SW 1271 (cell line): Measurements from ENCODE around the gene CLPX.
"Not testable (repeated sequence)": the region's sequence is repeated elsewhere in the genome, so short reads cannot be mapped to it uniquely, and the experiment has no call there.

ENCODE experiments used
- DNase-seq, 2 experiments: peaks; one replicate each; lab custom pipeline; 2025; lab: John Stamatoyannopoulos, UW

The CLPX gene

GRCh38 chr15:65204931-65205660 lies 20.0 kb upstream of the CLPX start:
- DNase-seq, result no peak

DNA sequence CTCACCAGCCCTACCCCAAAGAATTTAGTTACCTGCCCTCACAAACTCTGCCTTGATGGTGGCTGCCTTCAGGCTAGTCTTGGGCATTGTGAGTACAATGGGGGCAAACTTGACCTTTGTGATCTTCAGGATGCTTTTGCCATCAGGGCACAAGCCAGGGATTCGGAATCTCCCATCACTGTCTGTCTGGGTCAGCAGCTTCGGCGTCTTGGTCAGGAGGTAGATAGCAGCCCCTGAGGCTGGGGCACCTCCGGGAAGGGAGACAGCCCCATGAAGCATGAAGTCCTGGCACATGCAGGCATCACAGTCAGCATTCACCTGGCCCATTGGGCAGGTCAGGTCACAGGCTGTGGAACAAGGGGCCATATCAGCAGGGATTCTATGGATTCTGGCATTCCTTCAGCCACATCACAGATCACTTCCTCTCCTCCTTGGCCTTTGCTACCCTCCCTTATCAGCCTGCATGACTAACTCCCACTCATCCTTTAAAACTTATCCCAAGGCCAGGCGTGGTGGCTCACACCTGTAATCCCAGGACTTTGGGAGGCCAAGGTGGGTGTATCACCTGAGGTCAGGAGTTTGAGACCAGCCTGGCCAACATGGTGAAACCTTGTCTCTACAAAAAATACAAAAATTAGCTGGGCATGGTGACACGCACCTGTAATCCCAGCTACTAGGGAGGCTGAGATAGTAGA lies 19.2 kb upstream of the CLPX start:
- no peak for DNase-seq

- no peak for DNase-seq
These were observed 16.8 kb upstream of the CLPX start for GRCh38 chr15:65201918-65202317.

GRCh38 chr15:65198571-65198970 lies 13.4 kb upstream of the CLPX start:
- DNase-seq, result no peak

DNA sequence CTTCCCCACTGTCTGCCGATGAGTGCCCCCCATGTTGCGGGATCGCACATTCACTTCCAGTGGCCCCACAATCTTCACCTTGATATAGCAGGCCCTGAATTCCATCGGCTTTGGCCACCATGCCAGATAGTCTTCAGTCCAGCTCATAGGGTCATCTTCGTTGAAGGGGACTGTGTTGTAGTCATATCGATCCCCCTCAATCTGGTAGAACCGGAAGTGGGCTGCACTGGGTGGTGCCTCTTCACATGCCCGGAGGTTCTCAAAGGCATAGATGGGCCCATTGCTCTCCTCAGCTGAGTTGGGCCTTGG lies 12.1 kb upstream of the CLPX start:
- no peak for DNase-seq

- DNase-seq, result no peak
These were observed 11.6 kb upstream of the CLPX start for GRCh38 chr15:65196637-65197336.

DNA sequence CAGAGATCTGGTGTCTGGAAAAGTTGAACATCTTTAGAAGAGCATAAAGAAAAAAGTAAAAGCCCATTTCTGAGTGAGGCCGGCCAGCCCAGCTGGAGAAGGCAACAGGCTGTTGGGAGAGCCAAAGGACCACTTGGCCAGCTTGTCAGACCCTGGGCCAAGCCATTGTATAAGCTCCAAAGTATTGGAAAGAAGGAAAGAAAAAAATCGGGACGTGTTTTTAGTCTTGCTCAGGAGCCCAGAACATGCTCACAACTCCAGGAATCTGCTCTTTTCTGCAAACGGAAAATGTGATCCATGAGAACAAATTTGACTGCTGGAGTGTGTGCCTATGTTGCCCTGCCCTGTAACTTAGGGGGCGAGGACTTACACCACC lies 10.4 kb upstream of the CLPX start:
- DNase-seq, result no peak

- DNase-seq, result no peak
These were observed 9.8 kb upstream of the CLPX start for GRCh38 chr15:65194826-65195547.

GRCh38 chr15:65192016-65192415 lies 6.9 kb upstream of the CLPX start:
- DNase-seq, result no peak

DNA sequence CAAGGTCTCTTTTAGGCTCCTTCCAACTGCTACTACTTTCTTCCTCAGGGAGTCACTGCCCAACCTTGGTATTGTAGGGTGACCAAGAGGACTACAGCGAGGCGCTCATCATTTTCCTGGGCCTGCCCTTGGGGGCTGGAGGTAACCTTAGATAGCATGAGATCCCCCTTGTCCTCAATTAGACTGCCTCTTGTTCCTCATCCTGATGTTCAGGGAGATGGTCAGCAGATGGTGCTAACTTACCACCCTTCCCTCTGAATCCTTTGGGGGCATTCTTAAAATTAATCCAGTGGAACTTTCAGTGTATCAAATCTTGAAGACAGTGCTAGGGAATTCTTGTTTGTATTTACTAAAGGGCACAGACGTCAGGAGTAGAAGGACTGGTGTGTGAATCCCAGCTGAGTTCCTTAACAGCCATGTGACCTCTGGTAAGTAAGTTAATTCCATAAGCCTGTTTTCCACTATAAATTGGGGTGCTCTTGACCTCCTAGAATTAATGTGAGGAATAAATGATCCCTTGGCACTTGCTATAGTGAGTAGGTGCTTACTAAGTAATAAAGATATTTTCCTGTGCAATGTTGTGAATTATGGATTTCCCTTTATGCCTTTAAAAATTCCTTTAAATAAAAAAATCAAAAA lies 4.1 kb upstream of the CLPX start:
- peak in 1 of 2 experiments; percentile 56 for DNase-seq

DNA sequence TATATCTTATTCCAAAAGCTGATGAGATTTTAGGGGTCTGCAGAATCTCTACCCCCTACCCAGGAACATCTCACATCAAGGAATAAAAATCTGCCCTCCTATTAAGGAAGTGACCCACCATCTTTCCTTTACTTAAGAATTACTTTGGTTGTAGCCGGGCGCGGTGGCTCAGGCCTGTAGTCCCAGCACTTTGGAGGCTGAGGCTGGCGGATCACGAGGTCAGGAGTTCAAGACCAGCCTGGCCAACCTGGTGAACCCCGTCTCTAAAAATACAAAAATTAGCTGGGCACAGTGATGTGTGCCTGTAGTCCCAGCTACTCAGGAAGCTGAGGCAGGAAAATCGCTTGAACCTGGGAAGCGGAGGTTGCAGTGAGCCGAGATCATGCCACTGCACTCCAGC lies 3.3 kb upstream of the CLPX start:
- DNase-seq, result not testable (repeated sequence)

DNA sequence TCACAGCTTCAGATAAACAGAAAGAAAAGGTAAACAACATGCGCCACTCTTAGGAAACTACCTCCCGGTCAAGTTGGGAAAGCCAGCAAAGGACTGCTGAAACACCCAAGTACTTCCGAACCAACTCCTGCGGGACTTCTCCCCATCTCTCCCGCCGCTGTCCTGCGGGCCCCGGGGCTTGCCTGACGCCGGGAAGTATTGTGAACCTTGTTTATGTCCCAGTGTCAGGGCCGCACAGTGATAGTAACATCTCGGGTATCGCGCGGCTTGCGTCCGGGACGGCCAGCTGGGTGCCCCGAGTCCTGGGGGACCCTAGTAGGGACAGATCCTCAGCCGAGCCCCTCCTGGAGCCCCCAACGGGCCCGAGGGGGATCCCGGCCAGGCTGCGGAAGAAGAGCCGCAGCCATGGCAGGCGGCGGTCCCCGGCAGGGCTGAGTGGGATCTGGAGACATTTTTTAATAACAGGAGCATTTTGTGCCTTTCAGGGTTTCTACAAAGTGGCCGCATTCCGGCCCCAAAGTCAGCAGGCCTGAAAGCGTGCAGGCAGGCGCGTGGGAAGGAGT lies 756 bp downstream of the CLPX start:
- peak in 1 of 2 experiments; percentile 64 for DNase-seq

DNA sequence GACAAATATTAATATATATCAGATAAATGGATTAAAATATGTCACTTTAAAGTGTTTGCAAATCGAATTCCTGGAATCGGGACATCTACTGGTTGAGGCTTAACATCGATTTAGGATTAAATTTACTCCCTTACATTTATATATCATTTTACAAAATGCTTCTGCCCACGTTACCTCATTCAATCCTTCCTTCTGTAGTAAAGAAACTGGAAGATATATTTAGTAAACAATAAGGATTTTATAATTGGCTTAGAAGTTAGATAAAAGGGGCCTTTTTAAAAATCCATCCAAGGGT lies 1.3 kb downstream of the CLPX start:
- peak in 1 of 2 experiments; percentile 54 for DNase-seq

- no peak for DNase-seq
These were observed 2.6 kb downstream of the CLPX start for GRCh38 chr15:65182538-65182937.

GRCh38 chr15:65181582-65182353 lies 3.4 kb downstream of the CLPX start:
- not testable (repeated sequence) for DNase-seq

DNA sequence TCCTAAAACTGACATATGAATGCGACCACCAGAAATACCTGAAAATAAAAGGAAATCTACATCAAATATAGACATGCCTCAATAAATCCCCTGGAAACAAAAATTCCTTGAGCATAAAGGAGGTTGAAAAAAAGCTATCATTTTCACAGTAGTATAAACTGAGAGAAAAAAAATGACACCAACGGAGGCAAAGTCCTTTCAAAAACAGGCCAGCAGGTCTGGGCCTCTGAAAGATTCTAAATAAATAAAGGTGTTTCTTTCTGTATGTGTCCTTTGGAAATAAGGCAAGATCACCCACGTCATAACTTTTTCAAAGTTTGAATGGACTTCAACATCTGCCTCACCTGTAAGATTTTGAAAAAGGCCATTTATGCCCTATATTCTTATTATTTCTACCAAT lies 5.0 kb downstream of the CLPX start:
- no peak for DNase-seq

GRCh38 chr15:65177901-65178300 lies 7.2 kb downstream of the CLPX start:
- no peak for DNase-seq

GRCh38 chr15:65176056-65176455 lies 9.1 kb downstream of the CLPX start:
- no peak for DNase-seq

GRCh38 chr15:65175511-65175910 lies 9.6 kb downstream of the CLPX start:
- no peak for DNase-seq

GRCh38 chr15:65174509-65174908 lies 10.6 kb downstream of the CLPX start:
- DNase-seq, result no peak

DNA sequence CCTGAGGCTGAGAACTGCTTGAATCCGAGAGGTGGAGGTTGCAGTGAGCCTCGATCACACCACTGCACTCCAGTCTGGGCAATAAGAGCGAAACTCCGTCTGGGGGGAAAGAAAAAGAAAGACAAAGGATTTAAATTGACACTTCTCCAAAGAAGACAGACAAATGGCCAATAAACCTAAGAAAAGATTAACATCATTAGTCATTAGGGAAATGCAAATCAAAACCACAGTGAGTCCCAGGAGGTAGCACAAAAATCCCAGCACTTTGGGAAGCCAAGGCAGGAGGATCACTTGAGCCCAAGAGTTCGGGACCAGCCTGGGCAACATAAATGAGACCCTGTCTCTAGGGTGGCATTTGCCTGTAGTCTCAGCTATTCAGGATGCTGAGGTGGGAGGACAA lies 12.6 kb downstream of the CLPX start:
- no peak for DNase-seq
